Activated T-cell treated with anti-CD3 and anti-CD28 coated beads, Interleukin-2, amount 50 U/mL, for 72 hours (primary cell): ENCODE results near the gene VRK1. TPM values are rescaled to one million over a fixed set of nuclear protein-coding genes. Genes with fewer than 3 reads are reported as not detected.

ENCODE experiments used
- ATAC-seq, 2 donors: fragments of 150-1000 bp; cut with Tn5 transposase; replicated peaks in 1 of 2; 2 replicates each; pipeline ENCODE4 v1.10.0; 2021; ENCODE audit warnings: moderate library complexity in 2 of 2, mild to moderate bottlenecking in 1 of 2
- DNase-seq, 2 donors: peaks; one replicate each; pipeline ENCODE4 v3.0.0; 2021 to 2022; ENCODE audit warnings: mixed read lengths in 1 of 2
- H3K27ac Mint-ChIP-seq: one replicate; pipeline ENCODE4 v1.8.0; 2022; ENCODE audit warnings: mild to moderate bottlenecking, moderate library complexity, mixed read lengths
- H3K27me3 Mint-ChIP-seq: one replicate; pipeline ENCODE4 v1.8.0; 2022; ENCODE audit warnings: low read depth, mixed read lengths
- H3K36me3 Mint-ChIP-seq, 2 donors: one replicate each; pipeline ENCODE4 v1.8.0; 2022; ENCODE audit warnings: mixed read lengths in 2 of 2, mild to moderate bottlenecking in 1 of 2; ENCODE audit not compliant: insufficient read depth in 2 of 2
- H3K4me1 Mint-ChIP-seq: one replicate; pipeline ENCODE4 v1.8.0; 2022; ENCODE audit warnings: low read depth, mixed read lengths
- H3K4me3 Mint-ChIP-seq, 2 donors: one replicate each; pipeline ENCODE4 v1.8.0; 2022; ENCODE audit warnings: mild to moderate bottlenecking in 2 of 2, mixed read lengths in 2 of 2, moderate library complexity in 2 of 2
- H3K9me3 Mint-ChIP-seq, 2 donors: one replicate each; pipeline ENCODE4 v1.8.0; 2022; ENCODE audit warnings: mixed read lengths in 2 of 2
- total RNA-seq, 2 donors: library from RNA; stranded (reverse); gene quantifications; one replicate each; pipeline ENCODE4 v1.2.3, GENCODE V29; 2022

VRK1 gene
- total RNA-seq, 2 donors from 2014 or later: 56.4 to 66.5 TPM

DNA sequence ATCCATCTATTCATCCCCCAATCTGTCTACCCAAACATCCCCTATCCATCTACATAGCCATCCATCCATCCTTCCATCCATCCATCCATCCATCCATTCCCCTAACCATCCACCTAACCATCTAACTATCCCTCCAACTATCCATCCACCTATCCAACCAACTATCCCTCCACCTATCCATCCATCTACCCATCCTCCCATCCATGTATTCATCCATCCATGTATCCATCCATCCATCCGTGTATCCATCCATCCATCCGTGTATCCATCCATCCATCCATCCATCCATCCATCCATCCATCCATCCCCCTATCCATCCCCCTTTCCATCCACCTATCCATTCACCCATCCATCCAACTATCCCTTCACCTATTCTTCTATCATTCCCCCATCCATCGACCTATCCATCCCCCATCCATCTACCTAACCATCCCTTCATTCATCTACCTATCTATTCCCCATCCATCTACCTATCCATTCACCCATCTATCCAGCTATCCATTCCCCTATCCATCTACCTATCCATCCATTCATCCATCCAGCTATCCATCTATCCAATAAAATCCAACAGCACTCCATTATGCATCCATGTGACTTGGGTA, 131.7 kb downstream of the VRK1 start:
- Mint-ChIP-seq H3K27ac (no peak overlapping the region), H3K9me3 (peaks cover 0 to 2% of the 10 kb centered on the region in 2 donors), H3K4me1 (no peaks in the 10 kb centered on the region), H3K36me3 (no peaks in the 10 kb centered on the region), H3K27me3 (no peaks in the 10 kb centered on the region), H3K4me3 (no peak overlapping the region)
- ATAC-seq: no peak
- DNase-seq: no peak

DNA sequence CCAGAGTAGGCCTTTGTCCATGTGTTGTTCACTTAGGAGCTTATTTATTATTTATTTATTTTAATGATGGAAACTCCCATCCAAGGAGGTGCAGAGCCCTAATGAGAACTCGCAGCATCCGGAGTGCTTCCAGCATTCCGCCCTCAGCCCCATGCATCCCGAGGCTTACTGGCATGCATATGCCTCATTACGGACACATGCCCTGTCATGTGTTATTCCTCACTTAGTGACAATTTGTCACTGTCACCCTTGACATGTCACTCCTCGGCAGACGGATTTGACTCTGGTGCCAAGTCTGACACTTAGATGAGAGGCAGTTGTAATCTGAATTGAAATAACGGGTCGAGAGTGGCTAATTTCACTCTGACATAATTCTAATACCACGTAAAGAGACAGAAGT, 132.8 kb downstream of the VRK1 start:
- no peaks in the 10 kb centered on the region for H3K36me3 Mint-ChIP-seq
- no peaks in the 10 kb centered on the region for H3K4me1 Mint-ChIP-seq
- H3K4me3 Mint-ChIP-seq: no peak overlapping the region
- ATAC-seq (no peak), DNase-seq (no peak)
- no peak overlapping the region for H3K27ac Mint-ChIP-seq
- peaks cover 0 to 2% of the 10 kb centered on the region in 2 donors for H3K9me3 Mint-ChIP-seq
- no peaks in the 10 kb centered on the region for H3K27me3 Mint-ChIP-seq

DNA sequence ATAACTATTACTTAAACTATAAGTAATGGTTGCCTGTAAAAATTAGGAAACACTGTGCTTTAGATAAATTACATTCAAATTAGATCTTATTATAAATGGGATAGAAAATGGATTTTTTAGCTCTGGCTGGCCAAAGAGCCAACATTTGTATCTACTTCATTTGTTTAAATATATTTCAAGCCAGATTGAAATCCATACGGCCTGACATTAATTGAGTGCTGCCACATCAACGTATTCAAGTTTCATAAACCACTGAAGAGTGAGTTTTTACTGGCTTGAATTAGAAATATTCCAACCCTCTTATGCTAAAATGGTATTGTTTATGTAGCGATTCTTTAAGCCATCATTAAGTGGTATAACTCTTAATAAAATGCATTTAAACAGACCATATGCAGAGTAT, 133.3 kb downstream of the VRK1 start:
- no peak for ATAC-seq
- H3K27me3 Mint-ChIP-seq: no peaks in the 10 kb centered on the region

More for the DNA sequence above, 133.3 kb downstream of the VRK1 start:
- H3K4me1 Mint-ChIP-seq: no peaks in the 10 kb centered on the region
- no peaks in the 10 kb centered on the region for H3K36me3 Mint-ChIP-seq
- H3K9me3 Mint-ChIP-seq: peaks cover 0 to 2% of the 10 kb centered on the region in 2 donors
- no peak overlapping the region for H3K4me3 Mint-ChIP-seq
- no peak for DNase-seq
- no peak overlapping the region for H3K27ac Mint-ChIP-seq
